B cell (primary cell): Measurements from ENCODE around the gene RAPGEF6. TPM values are rescaled to one million over a fixed set of nuclear protein-coding genes. Genes with fewer than 3 reads are reported as not detected.

Source experiments
- ATAC-seq: fragments of 200-7000 bp; cut with Tn5 transposase; one replicate; pipeline ENCODE4 v1.10.0; 2021; ENCODE audit warnings: low read depth, mild to moderate bottlenecking, moderate number of reproducible peaks, moderate library complexity
- CTCF ChIA-PET: fragments of 350-600 bp; sonication (Branson Sonifier 250); formaldehyde crosslinking; loops from one replicate; lab custom pipeline; 2021; ENCODE audit warnings: antibody characterized with exemption, inconsistent platforms; lab: Charles Lee
- POLR2A ChIA-PET: fragments of 350-600 bp; sonication (Branson Sonifier 250); formaldehyde crosslinking; loops from one replicate; lab custom pipeline; 2021; ENCODE audit warnings: antibody characterized with exemption; lab: Charles Lee
- DNase-seq: peaks from one replicate; pipeline ENCODE4 v3.0.0; 2013
- H2AFZ ChIP-seq: 2 replicates; pipeline ENCODE4 v1.6.1; 2012; ENCODE audit warnings: mild to moderate bottlenecking, low read depth, low read length; ENCODE audit not compliant: insufficient read depth, poor library complexity, severe bottlenecking
- H3K27ac ChIP-seq, 2 donors: 1 replicate in 1 of 2; 2 replicates in 1 of 2; pipeline ENCODE4 v1.5.1; 2012 to 2013; ENCODE audit warnings: low read length in 2 of 2, mild to moderate bottlenecking in 2 of 2, moderate library complexity in 1 of 2
- H3K27me3 ChIP-seq, 4 experiments: fragments of 200-600 bp in 1 of 4; sonication (generic) in 1 of 4; replicated peaks in 1 of 4; 1 replicate in 2 of 4; 2 replicates in 2 of 4; pipeline versions ENCODE4 v1.6.1 to v1.7.0; 2013 to 2016; ENCODE audit warnings: low read length in 3 of 4, mild to moderate bottlenecking in 2 of 4, mixed read lengths in 1 of 4, moderate library complexity in 1 of 4; ENCODE audit not compliant: insufficient read depth in 4 of 4, control insufficient read depth in 3 of 4; ENCODE audit errors: control extremely low read depth in 1 of 4
- H3K36me3 ChIP-seq, 2 experiments: replicated peaks in 1 of 2; 1 replicate in 1 of 2; 2 replicates in 1 of 2; pipeline versions ENCODE4 v1.6.1 to v1.7.1; 2013; ENCODE audit warnings: low read length in 1 of 2; ENCODE audit not compliant: insufficient read depth in 2 of 2, control insufficient read depth in 1 of 2; ENCODE audit errors: control extremely low read depth in 1 of 2, extremely low read depth in 1 of 2
- H3K4me1 ChIP-seq, 2 donors: fragments of 200-600 bp in 1 of 2; sonication (generic) in 1 of 2; 1 replicate in 1 of 2; 2 replicates in 1 of 2; pipeline versions ENCODE4 v1.5.1 to v1.6.1; 2013 to 2017; ENCODE audit warnings: low read length in 2 of 2; ENCODE audit not compliant: control insufficient read depth in 2 of 2, insufficient read depth in 2 of 2
- H3K4me2 ChIP-seq: replicated peaks from 2 replicates; pipeline ENCODE3; 2012; ENCODE audit warnings: mild to moderate bottlenecking, low read depth, low read length; ENCODE audit not compliant: poor library complexity, severe bottlenecking
- H3K4me3 ChIP-seq, 5 experiments: fragments of 200-600 bp in 1 of 5; sonication (generic) in 1 of 5; 1 replicate in 3 of 5; 2 replicates in 2 of 5; pipeline versions ENCODE4 v1.5.1 to v1.7.0; 2011 to 2016; ENCODE audit warnings: low read length in 4 of 5, mild to moderate bottlenecking in 4 of 5, low read depth in 2 of 5, control low read depth in 1 of 5, moderate library complexity in 1 of 5; ENCODE audit not compliant: insufficient read depth in 1 of 5; ENCODE audit errors: control extremely low read depth in 1 of 5, extremely low read depth in 1 of 5
- H3K79me2 ChIP-seq: fragments of 200-600 bp; sonication (generic); one replicate; pipeline ENCODE4 v1.6.0; 2016; ENCODE audit warnings: low read length; ENCODE audit not compliant: control insufficient read depth, insufficient read depth
- H3K9ac ChIP-seq: fragments of 200-600 bp; sonication (generic); 2 replicates; pipeline ENCODE4 v1.6.1; 2017; ENCODE audit warnings: mild to moderate bottlenecking, low read length, moderate library complexity
- H3K9me3 ChIP-seq, 3 donors: one replicate each; pipeline versions ENCODE4 v1.6.1 to v1.7.1; 2013; ENCODE audit warnings: low read length in 2 of 3; ENCODE audit not compliant: control insufficient read depth in 2 of 3, insufficient read depth in 1 of 3; ENCODE audit errors: control extremely low read depth in 1 of 3
- H4K20me1 ChIP-seq: 2 replicates; pipeline ENCODE4 v1.6.0; 2012; ENCODE audit warnings: mild to moderate bottlenecking, low read length; ENCODE audit not compliant: insufficient read depth, control insufficient read depth, poor library complexity, severe bottlenecking
- H3K27ac Mint-ChIP-seq: one replicate; pipeline ENCODE4 v1.8.0; 2021; ENCODE audit warnings: mixed read lengths
- H3K27me3 Mint-ChIP-seq: one replicate; pipeline ENCODE4 v1.8.0; 2021; ENCODE audit warnings: mixed read lengths
- H3K4me1 Mint-ChIP-seq: one replicate; pipeline ENCODE4 v1.8.0; 2021; ENCODE audit warnings: mixed read lengths
- H3K4me3 Mint-ChIP-seq: one replicate; pipeline ENCODE4 v1.8.0; 2021; ENCODE audit warnings: mixed read lengths
- H3K9me3 Mint-ChIP-seq: one replicate; pipeline ENCODE4 v1.8.0; 2022; ENCODE audit warnings: mixed read lengths; ENCODE audit not compliant: insufficient read depth
- EZH2 ChIP-seq: IDR thresholded peaks from 2 replicates; pipeline ENCODE4 v1.6.1; 2012; ENCODE audit warnings: borderline replicate concordance, low read depth, mild to moderate bottlenecking, moderate library complexity, low read length; ENCODE audit not compliant: insufficient read depth, poor library complexity, severe bottlenecking
- WGBS: methylation state at CpG from one replicate; pipeline ENCODE4 v1.1.5; 2013; ENCODE audit warnings: missing lambda C conversion rate; ENCODE audit not compliant: insufficient coverage; 5-methylcytosine and 5-hydroxymethylcytosine counted together
- intact Hi-C: fragments of 100-400 bp; cut with micrococcal nuclease; formaldehyde crosslinking; loops from one replicate; pipeline ENCODE4 v1.10.0; 2022
- polyA plus RNA-seq: library from polyadenylated mRNA; depleted of rRNA; stranded (reverse); fragments of >200 nt; gene quantifications from 2 replicates; pipeline ENCODE4 v1.2.3, GENCODE V29; 2012
- total RNA-seq, 2 donors: library from RNA; stranded (reverse); fragments of 120-200 nt in 1 of 2; gene quantifications; 1 replicate in 1 of 2; 2 replicates in 1 of 2; pipeline versions ENCODE4 v1.2.3 to v1.2.4, GENCODE V29; 2013 to 2022
- TF ChIP-seq, protein P1 (sequence below): fragments of 200-600 bp; IDR thresholded peaks from one replicate; pipeline ENCODE4 v1.8.0; 2022; ENCODE audit warnings: antibody characterized with exemption, mild to moderate bottlenecking

Gene RAPGEF6
- total and polyA plus RNA-seq, 2 donors (not counting 1 experiment from before 2014, with no cell fraction given) = 9.8 to 56.2 TPM

DNA sequence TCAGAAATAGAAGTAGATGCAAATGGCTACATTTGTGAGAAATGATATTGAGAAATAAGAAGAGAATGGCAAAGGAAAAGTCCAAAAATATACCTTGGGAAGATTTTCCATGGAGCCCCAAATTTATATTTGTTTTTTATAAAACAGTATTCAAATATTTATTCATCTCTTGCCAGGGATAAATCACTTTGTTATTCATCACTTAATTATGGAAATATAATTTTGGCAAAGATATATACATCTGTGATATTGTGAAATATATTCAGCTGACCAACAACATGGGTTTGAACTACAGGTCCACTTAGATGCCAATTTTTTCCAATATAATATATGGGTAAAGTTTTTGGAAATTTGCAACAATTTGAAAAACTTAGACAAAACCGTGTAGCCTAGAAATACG lies 19.7 kb upstream of the RAPGEF6 start:
- Histone ChIP-seq H3K9me3 (peaks cover 4 to 14% (median 6%) of the 10 kb centered on the region in 3 donors), H3K4me2 (no peak overlapping the region), H2AFZ (no peak overlapping the region), H4K20me1 (no peaks in the 10 kb centered on the region), H3K27me3 (no peaks in the 10 kb centered on the region), H3K27ac (no peak overlapping the region), H3K9ac (no peak overlapping the region), H3K79me2 (peaks cover 6% of the 10 kb centered on the region), H3K4me1 (no peaks in the 10 kb centered on the region), H3K36me3 (peaks cover 9 to 37% of the 10 kb centered on the region in 2 experiments), H3K4me3 (no peak overlapping the region)
- WGBS = no CpG with 5 or more reads among the region's 2 CpGs
- ChIA-PET CTCF (interaction anchor here (1.3 kb wide), 1 partner anchor 14 kb away, joined by 3 read pairs; no protein-coding TSS in a partner anchor), POLR2A (no interaction called here)
- peaks cover 7% of the 10 kb centered on the region for H3K9me3 Mint-ChIP-seq
- H3K4me3 Mint-ChIP-seq = no peak overlapping the region
- DNase-seq (no peak), ATAC-seq (no peak)
- H3K4me1 Mint-ChIP-seq = peaks cover 5% of the 10 kb centered on the region
- H3K27me3 Mint-ChIP-seq = no peaks in the 10 kb centered on the region
- no peak overlapping the region for H3K27ac Mint-ChIP-seq
- no peak for TF ChIP-seq EZH2
- TF ChIP-seq, protein P1, sequence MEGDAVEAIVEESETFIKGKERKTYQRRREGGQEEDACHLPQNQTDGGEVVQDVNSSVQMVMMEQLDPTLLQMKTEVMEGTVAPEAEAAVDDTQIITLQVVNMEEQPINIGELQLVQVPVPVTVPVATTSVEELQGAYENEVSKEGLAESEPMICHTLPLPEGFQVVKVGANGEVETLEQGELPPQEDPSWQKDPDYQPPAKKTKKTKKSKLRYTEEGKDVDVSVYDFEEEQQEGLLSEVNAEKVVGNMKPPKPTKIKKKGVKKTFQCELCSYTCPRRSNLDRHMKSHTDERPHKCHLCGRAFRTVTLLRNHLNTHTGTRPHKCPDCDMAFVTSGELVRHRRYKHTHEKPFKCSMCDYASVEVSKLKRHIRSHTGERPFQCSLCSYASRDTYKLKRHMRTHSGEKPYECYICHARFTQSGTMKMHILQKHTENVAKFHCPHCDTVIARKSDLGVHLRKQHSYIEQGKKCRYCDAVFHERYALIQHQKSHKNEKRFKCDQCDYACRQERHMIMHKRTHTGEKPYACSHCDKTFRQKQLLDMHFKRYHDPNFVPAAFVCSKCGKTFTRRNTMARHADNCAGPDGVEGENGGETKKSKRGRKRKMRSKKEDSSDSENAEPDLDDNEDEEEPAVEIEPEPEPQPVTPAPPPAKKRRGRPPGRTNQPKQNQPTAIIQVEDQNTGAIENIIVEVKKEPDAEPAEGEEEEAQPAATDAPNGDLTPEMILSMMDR = no peak
- intact Hi-C loops = no loop called here

DNA sequence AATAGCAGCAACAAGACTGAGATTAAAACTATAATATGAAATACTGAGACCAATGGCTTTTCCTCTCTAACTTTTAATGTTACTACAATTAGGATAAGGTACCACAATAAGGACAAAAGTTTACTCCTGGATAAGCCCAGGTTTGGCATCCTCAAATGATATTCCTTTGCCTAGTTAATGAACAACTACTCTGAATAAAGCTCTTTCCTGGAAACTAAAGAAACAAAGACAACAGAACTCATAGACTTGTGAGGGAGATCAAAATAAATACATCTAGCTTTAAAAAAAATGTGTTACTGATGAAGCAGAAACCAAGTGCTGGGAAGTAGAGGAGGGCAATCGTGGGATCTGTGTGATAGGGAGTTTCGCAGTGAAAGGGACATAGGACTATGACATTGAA lies 19.3 kb upstream of the RAPGEF6 start:
- peaks cover 10 to 32% of the 10 kb centered on the region in 2 experiments for H3K36me3 ChIP-seq
- 91% methylated on average over 2 of the region's 2 CpGs for WGBS
- no peak for ATAC-seq
- Mint-ChIP-seq H3K27ac (no peak overlapping the region), H3K27me3 (no peaks in the 10 kb centered on the region), H3K4me1 (peaks cover 5% of the 10 kb centered on the region), H3K9me3 (peaks cover 5% of the 10 kb centered on the region), H3K4me3 (no peak overlapping the region)
- intact Hi-C loops = no loop called here
- H3K9ac ChIP-seq = no peak overlapping the region
- no peak overlapping the region for H2AFZ ChIP-seq
- DNase-seq = no peak
- TF ChIP-seq, protein P1 = no peak
- TF ChIP-seq EZH2 = no peak
- H3K27ac ChIP-seq = no peak overlapping the region
- H3K9me3 ChIP-seq = peaks cover 4 to 9% (median 6%) of the 10 kb centered on the region in 3 donors
- no peak overlapping the region for H3K4me3 ChIP-seq
- H3K4me1 ChIP-seq = no peaks in the 10 kb centered on the region
- ChIA-PET CTCF (no interaction called here), POLR2A (no interaction called here)
- H4K20me1 ChIP-seq = no peaks in the 10 kb centered on the region
- H3K27me3 ChIP-seq = no peaks in the 10 kb centered on the region
- no peak overlapping the region for H3K4me2 ChIP-seq
- H3K79me2 ChIP-seq = peaks cover 6% of the 10 kb centered on the region
